Measurements from ENCODE around the gene CHRNB1. TPM values are rescaled to one million over a fixed set of nuclear protein-coding genes. Genes with fewer than 3 reads are reported as not detected.

The CHRNB1 gene
- total RNA-seq, 1 experiment from 2014 or later: 12.7 TPM

DNA sequence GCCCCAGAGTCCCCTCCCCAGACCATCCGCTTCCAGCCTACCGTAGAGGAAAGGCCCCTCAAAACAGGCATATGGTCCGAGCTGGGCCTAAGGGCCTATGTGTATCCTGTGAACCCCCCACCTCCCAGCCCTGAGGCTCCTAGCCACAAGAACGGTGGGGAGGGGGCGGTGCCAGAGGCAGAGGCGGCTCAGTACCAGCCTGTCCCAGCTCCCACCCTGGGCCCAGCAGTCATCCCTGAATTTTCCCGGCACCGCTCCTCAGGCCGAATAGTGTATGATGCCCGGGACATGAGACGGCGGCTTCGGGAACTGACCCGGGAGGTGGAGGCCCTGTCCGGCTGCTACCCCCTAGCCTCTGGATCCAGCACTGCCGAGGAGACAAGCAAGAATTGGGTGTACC, 23.7 kb upstream of the CHRNB1 start:
- Histone ChIP-seq H3K79me2 (ENCODE audit: insufficient read depth, low read length) (no peaks in the 10 kb centered on the region), H3K9ac (ENCODE audit: extremely low read depth, insufficient read length, low read length) (no peak overlapping the region), H3K14ac (ENCODE audit: insufficient read depth, low read length) (no peak overlapping the region), H2BK15ac (ENCODE audit: low read depth, low read length) (no peak overlapping the region), H3K27ac (ENCODE audit: insufficient read length, low read depth, low read length) (no peak overlapping the region), H3K4ac (ENCODE audit: low read depth, low read length) (no peak overlapping the region), H4K5ac (ENCODE audit: insufficient read length, low read depth, low read length) (no peak overlapping the region), H3K18ac (ENCODE audit: insufficient read length, low read depth, low read length) (no peak overlapping the region), H2BK5ac (ENCODE audit: insufficient read length, low read length) (no peak overlapping the region), H3K56ac (ENCODE audit: insufficient read length, low read depth, low read length) (no peak overlapping the region), H2BK12ac (ENCODE audit: insufficient read length, low read depth, low read length) (no peak overlapping the region), H3K4me1 (ENCODE audit: insufficient read depth, low read length) (no peaks in the 10 kb centered on the region), H4K91ac (ENCODE audit: insufficient read length, low read depth, low read length) (no peak overlapping the region), H2AFZ (ENCODE audit: low read length) (no peak overlapping the region), H4K20me1 (ENCODE audit: control insufficient read depth, insufficient read depth, insufficient read length) (no peaks in the 10 kb centered on the region), H3K9me3 (ENCODE audit: control insufficient read depth, low read depth, low read length) (no peaks in the 10 kb centered on the region), H2AK5ac (ENCODE audit: insufficient read length, low read length) (no peak overlapping the region), H3K79me1 (ENCODE audit: insufficient read depth, low read depth, low read length, poor library complexity, severe bottlenecking) (no peaks in the 10 kb centered on the region), H3K27me3 (ENCODE audit: insufficient read depth, low read length) (no peaks in the 10 kb centered on the region), H4K8ac (replicated peaks; ENCODE audit: insufficient read length, low read depth, low read length) (no peak overlapping the region), H2BK120ac (ENCODE audit: low read depth, low read length, poor library complexity, severe bottlenecking) (no peak overlapping the region), H3K23ac (ENCODE audit: insufficient read length, low read depth, low read length) (no peak overlapping the region), H3T11ph (ENCODE audit: low read length) (no peak overlapping the region), H3K23me2 (ENCODE audit: insufficient read length, low read depth, low read length, poor library complexity, severe bottlenecking) (no peaks in the 10 kb centered on the region), H3K4me2 (ENCODE audit: insufficient read depth, insufficient read length, low read length) (no peak overlapping the region), H2BK20ac (ENCODE audit: low read depth, low read length, poor library complexity, severe bottlenecking) (no peak overlapping the region)
- DNase-seq: no peak
- Mint-ChIP-seq H3K36me3 (ENCODE audit: insufficient read depth in 1 of 3, low read depth in 3 of 3) (peaks cover 6 to 17% (median 13%) of the 10 kb centered on the region in 3 experiments; a peak in 6 of 7 replicates), H3K9me3 (no peaks in the 10 kb centered on the region; a peak in 1 of 5 replicates), H3K4me3 (no peak overlapping the region; a peak in 1 of 5 replicates), H3K27me3 (ENCODE audit: low read depth) (no peaks in the 10 kb centered on the region; the same call in 1 of the 2 replicates), H3K4me1 (peaks cover 9 to 26% of the 10 kb centered on the region in 2 experiments), H3K27ac (no peak overlapping the region)
- TF ChIP-seq CTCF (conservative IDR thresholded peaks at IDR 0.05): no peak
- WGBS (ENCODE audit: extremely low coverage, insufficient read length, low lambda C conversion rate): no CpG with 5 or more reads among the region's 16 CpGs
